Nephron (organoid): Measurements from ENCODE around the gene RINL.
"Not testable (repeated sequence)": the region's sequence is repeated elsewhere in the genome, so short reads cannot be mapped to it uniquely, and the experiment has no call there.

ENCODE experiments used
- H3K27ac Mint-ChIP-seq, 3 experiments: 2 replicates each; pipeline ENCODE4 v1.8.0; 2020; ENCODE audit warnings: mixed read lengths in 3 of 3, mild to moderate bottlenecking in 2 of 3, moderate library complexity in 1 of 3
- H3K27me3 Mint-ChIP-seq: 2 replicates; pipeline ENCODE4 v1.8.0; 2021; ENCODE audit warnings: low read depth, mild to moderate bottlenecking, moderate library complexity, mixed read lengths
- H3K36me3 Mint-ChIP-seq: 2 replicates; pipeline ENCODE4 v1.8.0; 2020; ENCODE audit warnings: low read depth, mixed read lengths
- H3K4me1 Mint-ChIP-seq: 2 replicates; pipeline ENCODE4 v1.8.0; 2020; ENCODE audit warnings: mixed read lengths
- H3K4me3 Mint-ChIP-seq, 3 experiments: 2 replicates each; pipeline ENCODE4 v1.8.0; 2020; ENCODE audit warnings: mild to moderate bottlenecking in 3 of 3, mixed read lengths in 3 of 3, moderate library complexity in 2 of 3
- H3K9me3 Mint-ChIP-seq: 2 replicates; pipeline ENCODE4 v1.8.0; 2020; ENCODE audit warnings: mixed read lengths
- CTCF ChIP-seq, 3 experiments: fragments of 200-600 bp; sonication (generic); IDR thresholded peaks; one replicate each; pipeline ENCODE4 v1.5.0; 2021; ENCODE audit warnings: antibody characterized with exemption in 3 of 3; ENCODE audit not compliant: unreplicated experiment in 3 of 3

The RINL gene

DNA sequence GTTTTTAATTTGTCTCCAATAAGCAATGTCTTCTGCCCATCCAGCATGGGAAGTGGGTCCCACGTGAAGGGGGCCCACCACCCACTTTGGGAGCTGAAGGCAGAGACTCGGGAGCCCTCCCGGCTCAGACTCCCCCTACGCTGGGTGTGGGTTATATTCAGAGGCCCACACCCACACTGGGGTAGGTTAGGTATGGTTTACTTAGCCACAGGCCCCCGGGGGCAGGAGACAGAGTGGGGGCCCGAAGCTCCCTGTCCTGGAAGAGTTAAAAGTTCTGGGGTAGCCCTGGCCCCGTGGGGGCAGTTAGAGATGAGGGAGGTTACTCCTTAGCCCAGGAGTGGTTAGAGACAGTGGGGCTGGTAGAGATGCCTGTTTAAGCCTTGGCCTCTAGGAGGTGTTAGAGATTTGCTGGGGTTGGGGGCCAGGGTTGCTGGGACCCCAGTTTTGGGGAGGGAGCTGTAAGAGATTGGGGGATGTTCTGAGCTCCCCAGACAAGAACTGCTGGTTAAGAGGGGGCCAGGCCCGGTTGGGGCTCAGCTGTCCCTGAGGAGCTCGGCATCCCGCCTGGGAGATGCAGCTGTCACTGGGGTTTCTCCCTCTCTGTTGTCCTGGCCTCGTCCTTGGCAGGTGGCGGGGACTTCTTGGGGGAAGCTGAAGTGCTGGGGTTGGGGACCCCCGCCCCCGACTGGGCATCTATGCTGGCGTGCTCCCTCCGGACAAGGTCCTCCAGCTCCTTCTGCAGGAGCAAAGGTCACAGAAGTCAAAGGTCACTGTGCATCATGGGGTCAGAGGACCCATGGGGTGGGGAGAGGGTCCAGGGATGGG is 712 bp upstream of the RINL start:
- H3K4me3 Mint-ChIP-seq: no peak overlapping the region
- H3K9me3 Mint-ChIP-seq: no peaks in the 10 kb centered on the region
- peaks cover 3% of the 10 kb centered on the region for H3K27me3 Mint-ChIP-seq
- peak in 1 of 3 experiments; percentile 7 for TF ChIP-seq CTCF (IDR thresholded peaks at IDR 0.05; ENCODE audit: unreplicated experiment in 3 of 3)
- H3K4me1 Mint-ChIP-seq: peaks cover 36% of the 10 kb centered on the region
- peak overlapping the region; percentile 40 to 91 (median 62) for H3K27ac Mint-ChIP-seq
- H3K36me3 Mint-ChIP-seq: peaks cover 9% of the 10 kb centered on the region

- no peaks in the 10 kb centered on the region for H3K36me3 Mint-ChIP-seq
- no peaks in the 10 kb centered on the region for H3K9me3 Mint-ChIP-seq
- no peak for TF ChIP-seq CTCF (IDR thresholded peaks at IDR 0.05; ENCODE audit: unreplicated experiment in 3 of 3)
- H3K4me1 Mint-ChIP-seq: peaks cover 38% of the 10 kb centered on the region
- H3K27ac Mint-ChIP-seq: peak overlapping the region; percentile 56 to 88 (median 76)
- peak overlapping the region in 1 of 3 experiments; percentile 21 for H3K4me3 Mint-ChIP-seq
- peaks cover 12% of the 10 kb centered on the region for H3K27me3 Mint-ChIP-seq
Observed at GRCh38 chr19:38875656-38876395, 2.2 kb downstream of the RINL start.

DNA sequence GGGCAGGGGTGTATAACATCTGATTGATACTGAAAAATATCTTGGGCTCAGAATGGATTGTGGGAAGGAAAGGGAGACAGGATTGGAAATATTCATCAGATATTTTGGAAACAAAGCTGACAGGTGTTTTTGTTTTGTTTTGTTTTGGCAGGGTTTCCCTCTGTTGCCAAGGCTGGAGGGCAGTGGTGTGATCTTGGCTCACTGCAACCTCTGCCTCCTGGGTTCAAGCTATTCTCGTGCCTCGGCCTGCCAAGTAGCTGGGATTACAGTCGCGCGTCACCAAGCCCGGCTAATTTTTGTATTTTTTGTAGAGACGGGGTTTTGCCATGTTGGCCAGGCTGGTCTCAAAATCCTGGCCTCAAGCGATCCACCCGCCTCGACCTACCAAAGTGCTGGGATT is 4.7 kb downstream of the RINL start:
- Mint-ChIP-seq H3K27ac (peak overlapping the region; percentile 16 to 54 (median 36)), H3K4me1 (peaks cover 32% of the 10 kb centered on the region), H3K27me3 (peaks cover 22% of the 10 kb centered on the region)
- H3K9me3 Mint-ChIP-seq, H3K4me3 Mint-ChIP-seq, H3K36me3 Mint-ChIP-seq: not testable (repeated sequence)

DNA sequence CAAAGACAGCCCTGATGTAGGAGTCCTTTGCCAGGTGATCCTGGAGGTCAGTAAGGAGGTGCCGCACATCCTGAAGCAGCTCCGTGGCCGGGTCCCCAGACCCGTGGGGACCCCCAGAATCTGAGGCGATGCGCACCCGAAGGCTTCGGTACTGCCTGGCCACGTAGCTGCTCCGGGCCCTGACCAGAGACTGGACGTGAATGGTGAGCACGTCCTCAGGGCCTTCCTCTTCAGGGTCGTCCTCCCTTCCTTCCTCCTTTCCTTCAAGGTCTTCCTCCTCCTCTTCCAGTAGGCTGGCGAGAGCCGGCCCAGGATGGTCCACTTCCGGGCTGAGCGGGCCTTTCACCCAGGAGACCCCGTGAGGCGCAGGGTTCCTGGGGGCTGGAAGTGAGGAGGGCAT is 7.5 kb downstream of the RINL start:
- Mint-ChIP-seq H3K36me3 (no peaks in the 10 kb centered on the region), H3K9me3 (no peaks in the 10 kb centered on the region), H3K4me3 (peak overlapping the region in 1 of 3 experiments; percentile 24), H3K27ac (no peak overlapping the region), H3K27me3 (peaks cover 22% of the 10 kb centered on the region), H3K4me1 (peaks cover 7% of the 10 kb centered on the region)
- no peak for TF ChIP-seq CTCF (IDR thresholded peaks at IDR 0.05; ENCODE audit: unreplicated experiment in 3 of 3)

DNA sequence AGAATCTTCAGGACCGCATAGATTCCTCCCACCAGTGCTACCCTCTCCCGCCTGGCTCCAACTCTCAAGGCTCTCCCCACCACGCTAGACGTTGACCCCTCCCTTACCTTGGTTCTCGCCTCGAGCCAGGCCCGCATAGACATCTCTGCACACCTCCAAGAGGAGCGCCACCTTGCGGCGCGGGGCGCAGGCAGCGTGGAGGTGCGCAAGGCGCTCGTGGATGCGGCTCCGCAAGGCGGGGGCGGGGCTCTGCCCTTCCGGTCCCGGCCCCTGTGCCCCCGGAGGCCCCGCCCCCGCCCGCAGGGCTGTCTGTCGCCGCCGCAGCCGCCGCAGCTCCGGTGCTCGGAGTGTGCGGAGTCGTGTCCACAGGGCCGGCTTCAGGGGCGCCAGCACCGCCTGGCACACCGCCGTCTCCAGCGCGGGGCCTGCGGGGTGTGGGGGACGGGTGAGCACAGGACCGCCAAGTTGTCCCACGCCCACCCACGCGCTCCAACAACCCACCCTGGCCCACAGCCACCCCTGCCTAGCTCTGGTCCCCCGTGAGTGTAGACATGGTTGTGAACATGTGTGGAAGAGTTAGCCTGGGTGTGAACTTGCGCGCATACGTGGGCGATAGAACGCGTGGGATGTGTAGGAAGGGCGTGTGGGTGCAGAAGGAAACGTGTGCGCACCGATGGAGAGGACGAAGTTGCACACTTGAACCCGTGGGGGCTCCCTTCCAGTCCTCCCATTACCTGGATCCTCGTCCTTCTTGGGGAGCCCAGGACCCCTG is 8.1 kb downstream of the RINL start:
- no peaks in the 10 kb centered on the region for H3K9me3 Mint-ChIP-seq
- H3K4me3 Mint-ChIP-seq: peak overlapping the region; percentile 60 to 73 (median 67)
- H3K36me3 Mint-ChIP-seq: no peaks in the 10 kb centered on the region
- H3K27ac Mint-ChIP-seq: peak overlapping the region in 1 of 3 experiments; percentile 29
- peaks cover 22% of the 10 kb centered on the region for H3K27me3 Mint-ChIP-seq
- TF ChIP-seq CTCF (IDR thresholded peaks at IDR 0.05; ENCODE audit: unreplicated experiment in 3 of 3): peak; percentile 62 to 81 (median 74)
- peaks cover 10% of the 10 kb centered on the region for H3K4me1 Mint-ChIP-seq
